HG03064 (cell line): ENCODE measurements around the gene NEUROD1.
"Not testable (repeated sequence)": the region's sequence is repeated elsewhere in the genome, so short reads cannot be mapped to it uniquely, and the experiment has no call there.

Experiments
- ATAC-seq: cut with Tn5 transposase; IDR thresholded peaks from one replicate; pipeline ENCODE4 v1.9.1; 2021; ENCODE audit warnings: low read depth; ENCODE audit not compliant: unreplicated experiment

The NEUROD1 gene

DNA sequence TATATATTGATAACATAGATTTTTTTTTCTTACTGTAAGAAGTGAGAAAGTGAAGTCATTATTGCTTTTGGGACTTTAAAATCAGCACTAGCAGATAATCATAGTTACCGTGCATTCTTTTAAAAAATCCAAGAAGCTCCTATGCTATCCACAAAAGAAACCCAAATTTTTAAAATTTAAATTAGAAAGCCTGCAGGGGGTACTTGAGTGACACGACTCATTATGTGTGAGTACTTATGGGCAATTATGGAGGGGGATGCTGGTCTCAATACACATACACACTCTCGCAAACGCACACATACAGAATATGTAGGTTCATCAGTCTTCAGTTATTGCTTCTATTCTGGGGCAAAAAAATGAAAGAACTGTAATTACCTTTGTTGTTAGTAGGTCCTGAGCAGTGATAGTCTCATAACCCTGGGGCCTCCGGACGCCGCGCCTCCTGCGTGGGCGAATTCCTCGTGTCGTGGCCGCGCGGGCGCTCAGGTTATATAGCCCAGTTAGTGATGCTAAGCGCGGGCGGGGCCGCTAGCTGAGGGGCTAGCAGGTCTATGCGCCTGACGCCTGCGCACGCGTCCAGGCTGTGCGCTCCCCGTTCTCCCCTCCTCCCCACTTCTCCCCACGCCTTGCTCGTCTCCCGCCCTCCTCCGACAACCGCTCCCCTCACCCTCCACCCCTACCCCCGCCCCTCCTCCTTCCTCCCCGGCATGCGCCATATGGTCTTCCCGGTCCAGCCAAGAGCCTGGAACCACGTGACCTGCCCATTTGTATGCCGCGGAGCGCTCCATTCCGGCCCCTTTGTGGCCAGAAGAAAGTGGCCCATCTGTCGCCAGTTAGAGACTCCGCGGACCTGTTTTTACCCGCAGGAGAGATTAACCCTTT lies at the start of gene NEUROD1:
NEUROD1 (minus strand) TSS at position 463 of the 882 bp plus-strand sequence. CDS start 1,657 bp downstream, outside the sequence.
- ATAC-seq: no peak

DNA sequence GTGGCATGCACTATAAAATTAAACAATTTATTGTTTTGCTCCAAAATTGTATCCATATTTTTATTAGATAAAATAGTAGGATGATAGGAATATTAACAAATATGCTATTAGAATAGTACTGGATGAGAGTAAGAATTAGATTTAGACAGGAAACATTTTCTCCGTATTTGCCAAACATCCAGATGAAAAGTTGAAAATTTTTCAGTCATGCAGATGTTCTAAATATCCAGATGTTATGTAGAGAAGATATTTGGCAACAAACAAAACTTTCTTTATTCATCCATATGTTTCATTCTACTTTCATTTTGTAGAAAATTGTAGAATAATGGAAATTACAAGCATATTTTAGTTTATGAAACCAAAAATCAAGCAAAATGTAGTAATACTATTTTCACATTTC lies 45.2 kb upstream of the NEUROD1 start:
- ATAC-seq: no peak

DNA sequence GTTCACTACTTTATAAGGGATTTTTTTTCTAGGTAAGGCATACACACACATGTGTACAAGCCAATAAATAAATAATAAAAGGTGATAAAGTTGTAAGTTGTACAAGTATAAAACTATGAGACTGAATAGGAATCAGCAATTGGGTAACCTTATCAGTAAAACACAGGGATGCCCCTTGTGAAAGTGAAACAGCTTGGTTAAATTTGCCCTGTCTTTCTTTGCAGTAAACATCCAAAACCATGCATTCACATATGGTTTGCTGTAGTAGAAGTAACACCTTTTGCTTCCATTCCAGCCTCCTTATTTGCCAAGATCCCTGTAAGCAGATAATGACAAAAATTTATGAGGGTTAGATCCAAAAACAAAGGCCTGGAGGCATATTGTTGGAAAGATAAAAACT lies 44.3 kb upstream of the NEUROD1 start:
- ATAC-seq: no peak

DNA sequence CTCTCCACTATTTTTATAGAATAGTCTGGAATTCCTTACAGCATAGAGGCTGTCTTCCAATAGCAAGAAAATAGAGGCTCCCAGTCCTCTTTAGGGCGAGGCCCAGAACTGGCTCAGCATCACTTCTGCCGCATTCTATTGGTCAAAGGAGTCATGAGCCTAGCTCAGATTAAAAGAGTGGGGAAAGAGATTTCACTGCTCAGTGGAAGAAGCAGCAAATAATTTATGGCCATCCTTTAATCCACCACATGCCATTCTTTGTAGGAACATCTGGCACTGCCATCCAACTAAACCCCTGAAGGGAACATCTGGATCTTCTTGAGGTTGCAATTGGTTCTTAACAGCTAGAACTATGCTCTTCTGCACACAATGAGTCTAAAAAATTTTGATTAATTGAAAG lies 43.4 kb upstream of the NEUROD1 start:
- ATAC-seq: no peak

DNA sequence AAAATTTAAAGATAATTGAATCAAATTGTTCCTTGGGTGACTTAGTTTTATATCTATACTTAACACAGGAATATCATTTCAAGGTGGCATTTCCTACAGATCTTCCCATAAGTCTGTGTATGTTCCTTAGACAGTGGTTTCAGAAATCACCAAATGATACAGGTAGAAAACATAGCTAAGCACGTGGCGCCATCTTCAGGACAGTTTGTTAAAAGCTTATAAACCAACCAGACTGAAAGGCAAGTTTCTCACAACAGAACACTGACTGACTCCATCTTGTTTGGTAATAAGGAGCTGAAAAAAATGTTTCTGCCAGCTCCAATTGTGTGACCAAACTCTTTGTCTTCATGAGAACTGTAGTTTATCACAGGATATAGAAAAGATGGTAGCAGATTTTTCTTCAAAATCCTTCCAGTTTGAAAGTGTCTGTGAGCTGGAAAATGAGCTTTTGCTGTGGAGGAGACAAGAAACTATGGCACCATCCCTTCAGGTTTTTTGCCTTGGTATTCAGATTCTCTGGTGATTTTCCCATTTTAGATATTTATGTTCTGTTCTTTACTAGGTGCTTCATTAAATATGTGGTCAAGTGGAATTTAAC lies 34.8 kb upstream of the NEUROD1 start:
- ATAC-seq: no peak

DNA sequence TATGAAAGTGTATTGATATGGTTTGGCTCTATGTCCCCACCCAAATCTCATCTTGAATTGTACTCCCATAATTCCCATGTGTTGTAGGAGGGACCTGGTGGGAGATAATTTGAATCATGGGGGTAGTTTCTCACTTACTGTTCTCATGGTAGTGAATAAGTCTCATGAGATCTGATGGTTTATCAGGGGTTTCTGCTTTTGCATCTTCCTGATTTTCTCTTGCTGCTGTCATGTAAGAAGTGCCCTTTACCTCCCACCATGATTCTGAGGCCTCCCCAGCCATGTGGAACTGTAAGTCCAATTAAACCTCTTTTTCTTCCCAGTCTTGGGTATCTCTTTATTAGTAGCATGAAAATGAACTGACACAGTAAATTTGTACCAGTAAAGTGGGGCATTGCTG lies 30.7 kb upstream of the NEUROD1 start:
- ATAC-seq: not testable (repeated sequence)

DNA sequence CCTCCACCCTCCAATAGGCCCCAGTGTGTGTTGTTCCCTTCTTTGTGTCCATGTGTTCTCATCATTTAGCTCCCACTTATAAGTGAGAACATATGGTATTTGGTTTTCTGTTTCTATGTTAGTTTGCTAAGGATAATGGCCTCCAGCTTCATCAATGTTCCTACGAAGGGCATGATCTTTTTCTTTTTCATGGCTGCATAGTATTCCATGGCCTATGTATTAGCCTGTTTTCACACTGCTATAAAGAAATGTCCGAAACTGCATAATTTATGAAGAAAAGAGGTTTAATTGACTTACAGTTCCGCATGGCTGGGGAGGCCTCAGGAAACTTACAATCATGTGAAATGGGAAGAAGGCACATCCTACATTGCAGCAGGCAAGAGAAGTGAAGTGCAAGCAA lies 22.2 kb upstream of the NEUROD1 start:
- not testable (repeated sequence) for ATAC-seq

DNA sequence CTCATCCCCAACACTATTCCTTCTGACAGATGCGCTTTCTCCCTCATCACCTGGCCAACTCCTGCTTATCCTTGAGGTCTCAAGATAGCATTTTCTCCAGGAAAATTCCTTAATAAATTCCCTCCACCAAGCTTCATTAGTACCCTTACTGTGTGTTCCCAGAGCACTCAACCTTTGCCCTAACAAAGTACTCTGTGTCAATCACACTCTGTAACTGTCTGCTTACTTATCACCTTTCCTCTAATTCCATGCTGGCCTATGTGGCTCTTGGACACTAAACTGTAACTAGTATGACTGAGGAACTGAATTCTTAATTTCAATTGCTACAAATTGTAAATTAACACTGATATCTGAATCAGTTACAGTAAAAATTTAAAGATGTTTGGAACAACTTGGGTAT lies 17.9 kb upstream of the NEUROD1 start:
- ATAC-seq: no peak

DNA sequence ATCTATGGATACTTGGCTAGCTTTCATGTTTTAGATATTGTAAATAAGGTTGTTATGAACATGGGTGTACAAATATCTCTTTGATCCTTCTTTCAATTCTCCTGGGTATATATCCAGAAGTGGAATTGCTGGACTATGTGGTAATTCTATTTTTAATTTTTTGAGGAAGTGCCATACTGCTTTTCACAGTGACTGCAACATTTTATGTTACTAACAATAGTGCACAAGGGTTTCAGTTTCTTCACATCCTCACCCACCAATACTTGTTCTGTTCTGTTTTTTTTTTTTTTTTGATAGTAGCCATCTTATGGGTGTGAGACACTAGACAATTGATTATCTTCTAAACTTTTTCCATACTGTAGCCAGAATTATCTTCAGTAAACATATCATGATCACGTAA lies 17.3 kb upstream of the NEUROD1 start:
- no peak for ATAC-seq

DNA sequence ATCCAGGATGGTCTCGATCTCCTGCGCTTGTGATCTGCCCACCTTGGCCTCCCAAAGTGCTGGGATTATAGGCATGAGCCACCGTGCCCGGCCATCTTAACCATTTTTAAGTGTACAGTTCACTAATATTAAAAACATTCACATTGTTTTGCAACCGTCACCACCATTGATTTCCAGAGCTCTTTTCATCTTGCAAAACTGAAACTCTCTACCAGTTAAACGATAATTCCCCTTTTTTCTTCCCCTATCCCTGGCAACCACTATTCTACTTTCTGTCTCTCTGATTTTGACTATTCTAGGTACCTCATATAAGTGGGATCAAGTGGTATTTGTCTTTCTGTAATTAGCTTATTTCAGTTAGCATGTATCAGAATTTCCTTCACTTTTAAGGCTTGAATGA lies 16.8 kb upstream of the NEUROD1 start:
- ATAC-seq: no peak

DNA sequence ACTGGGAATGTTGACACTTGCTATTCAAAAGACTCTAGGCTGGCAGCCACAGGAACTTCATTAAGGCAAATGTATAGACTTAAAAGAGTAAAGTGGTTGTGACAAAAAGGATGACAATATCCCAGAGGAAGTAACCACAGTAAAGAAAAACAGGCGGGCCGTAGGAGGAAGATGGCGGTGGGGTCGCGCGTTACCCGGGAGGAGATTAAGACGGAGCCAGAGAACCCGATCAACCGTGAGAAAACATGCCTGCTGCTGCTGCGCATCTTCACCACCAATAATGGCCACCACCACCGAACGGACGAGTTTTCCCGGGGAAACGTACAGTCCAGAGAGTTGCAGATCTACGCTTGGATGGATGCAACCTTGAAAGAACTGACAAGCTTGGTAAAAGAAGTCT lies 14.0 kb upstream of the NEUROD1 start:
- ATAC-seq: no peak

DNA sequence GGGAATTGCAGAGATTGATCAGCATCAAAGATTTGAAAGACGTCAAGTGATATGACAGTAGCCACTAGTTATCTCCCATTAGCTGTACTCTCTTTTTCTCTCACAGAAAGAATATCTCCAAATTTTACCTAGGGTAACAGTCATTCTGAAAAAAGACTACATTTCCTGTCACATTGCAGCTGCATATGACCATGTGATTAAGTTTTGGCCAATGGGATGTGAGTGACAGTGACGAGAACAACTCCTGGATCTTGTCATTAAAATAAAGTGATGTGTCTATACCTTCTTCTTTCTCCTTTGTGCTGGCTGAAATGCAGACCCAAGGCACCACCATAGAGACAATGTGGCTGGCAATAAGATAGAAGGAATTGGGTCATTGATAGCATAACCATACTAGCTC lies 10.5 kb upstream of the NEUROD1 start:
- no peak for ATAC-seq

DNA sequence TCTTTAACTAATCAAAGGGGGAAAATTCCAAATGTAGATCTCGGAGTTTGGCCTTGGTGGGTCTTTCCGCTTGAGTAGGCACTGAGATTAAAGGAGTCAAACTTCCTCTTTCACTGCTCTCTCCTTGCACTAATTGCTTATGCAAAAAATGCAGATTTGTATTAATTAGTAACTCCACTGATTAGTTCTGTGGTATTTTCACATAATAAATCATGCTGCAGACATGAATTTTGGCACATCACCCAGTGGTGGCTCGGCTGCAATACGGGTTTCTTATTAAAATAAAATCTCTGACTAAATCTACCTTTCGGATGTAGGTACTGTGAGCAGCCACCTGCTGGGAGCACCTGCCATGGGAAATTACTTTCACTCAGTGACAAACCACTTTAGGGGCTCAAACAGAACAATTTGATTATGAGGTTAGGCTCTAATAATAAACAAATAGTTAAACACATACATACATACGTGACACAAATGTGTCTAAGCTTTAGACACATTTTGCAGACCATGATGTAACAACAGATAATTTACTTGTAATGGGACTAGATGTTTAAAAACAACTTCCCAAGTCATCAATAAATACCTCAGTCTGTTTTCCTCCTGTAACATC lies 6.4 kb upstream of the NEUROD1 start:
- ATAC-seq: no peak

DNA sequence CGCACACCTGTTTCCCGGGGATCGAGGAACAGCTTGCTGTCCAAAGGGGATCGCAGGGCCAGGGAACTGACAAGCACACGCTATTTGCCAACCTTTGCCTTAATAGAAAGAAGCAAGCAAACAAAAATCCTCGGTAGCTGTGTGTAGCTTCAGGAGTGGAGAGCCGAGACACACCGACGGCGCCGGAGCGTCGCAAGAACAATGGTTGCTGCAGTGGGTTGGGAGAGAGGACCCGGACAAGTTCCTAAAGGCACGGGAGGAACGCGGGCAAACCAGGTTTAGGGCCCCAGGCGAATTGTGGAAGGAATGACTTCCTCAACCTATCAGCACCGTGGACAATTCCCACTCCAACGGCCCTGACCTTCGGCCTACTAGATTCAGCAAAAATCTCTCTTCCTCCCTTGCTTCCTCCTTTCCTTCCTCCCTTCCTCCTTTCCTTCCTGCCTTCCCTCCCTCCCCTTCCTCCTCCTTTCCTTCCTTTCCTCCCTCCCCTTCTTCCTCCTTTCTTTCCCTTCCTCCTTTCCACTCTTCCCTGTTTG lies 4.9 kb upstream of the NEUROD1 start:
- no peak for ATAC-seq

DNA sequence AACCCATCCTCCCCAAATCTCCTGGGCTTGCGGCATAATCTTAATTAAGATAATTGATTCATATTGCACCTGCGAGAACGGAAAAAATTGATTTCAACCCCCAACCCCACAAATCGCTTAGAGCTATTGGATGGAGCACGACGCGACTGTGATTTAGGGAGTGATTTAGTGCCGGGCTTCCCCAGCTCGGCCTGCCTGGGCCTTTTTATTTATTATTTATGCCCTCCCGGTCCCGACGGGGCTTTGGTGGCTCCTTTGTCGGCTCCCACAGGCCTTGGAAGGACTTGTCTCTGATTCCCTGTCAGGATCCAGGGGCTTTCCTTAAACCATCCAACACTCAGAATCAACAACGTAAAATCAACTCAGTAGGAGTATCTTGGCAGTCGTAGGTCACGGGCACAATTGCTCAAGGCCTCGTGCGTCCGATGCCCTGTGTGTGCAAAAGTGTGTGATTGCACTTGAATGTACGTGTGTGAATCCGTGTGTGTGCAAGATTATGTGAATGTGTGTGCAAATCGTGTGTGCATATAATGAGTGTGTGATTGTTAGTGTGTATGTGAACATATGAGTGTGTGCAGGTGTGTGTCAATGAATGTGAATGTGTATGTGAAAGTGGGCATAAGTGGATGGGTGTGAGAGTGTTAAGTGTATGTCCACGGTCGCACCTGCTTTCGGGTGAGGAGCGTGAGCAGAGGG lies 4.3 kb upstream of the NEUROD1 start:
- ATAC-seq: no peak

DNA sequence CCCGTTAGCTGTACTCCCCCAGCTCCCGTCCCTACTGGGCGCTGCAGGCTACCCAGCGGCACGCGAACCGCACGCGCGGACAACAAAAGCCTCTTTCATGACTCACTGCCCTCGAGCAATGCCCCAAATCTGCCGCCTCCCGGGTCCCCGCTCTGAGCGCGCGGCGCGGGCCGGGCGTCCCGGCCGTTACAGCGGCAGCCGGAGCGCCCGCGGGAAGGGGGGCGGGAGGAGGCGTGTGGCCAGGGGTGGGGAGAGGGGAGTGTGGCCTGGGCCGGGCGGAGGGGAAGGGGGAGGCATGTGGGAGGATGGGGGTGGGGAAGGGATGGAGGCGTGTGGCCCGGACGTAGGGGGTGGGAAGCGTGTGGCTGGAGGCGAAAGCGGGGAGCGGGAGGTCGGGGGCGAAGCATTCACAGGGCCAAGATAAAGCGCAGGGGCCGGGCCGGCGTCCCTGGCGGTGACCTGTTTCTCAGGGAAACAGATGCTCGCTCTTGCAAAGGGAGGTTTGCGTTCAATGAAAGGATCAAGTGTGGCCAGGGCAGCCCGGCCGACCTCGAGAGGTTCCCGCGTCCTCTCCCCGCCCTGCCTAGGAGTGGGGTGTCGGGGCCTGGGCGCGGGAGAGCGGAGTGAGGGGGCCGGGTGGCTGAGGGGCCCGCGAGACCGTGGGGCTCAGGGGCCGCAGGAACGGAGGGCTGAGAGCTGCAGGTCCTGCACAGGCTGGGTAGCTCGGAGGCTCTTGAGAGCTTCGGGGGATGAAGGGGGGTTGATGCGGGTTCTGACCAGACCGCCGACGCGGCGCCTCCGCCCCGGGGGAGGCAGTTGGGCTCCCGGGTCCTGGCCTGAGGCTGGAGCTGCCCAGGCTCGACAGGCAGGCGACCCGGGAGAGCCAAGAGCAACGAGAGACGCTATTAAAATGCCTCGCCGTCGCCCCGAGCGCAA lies 3.5 kb upstream of the NEUROD1 start:
- no peak for ATAC-seq

DNA sequence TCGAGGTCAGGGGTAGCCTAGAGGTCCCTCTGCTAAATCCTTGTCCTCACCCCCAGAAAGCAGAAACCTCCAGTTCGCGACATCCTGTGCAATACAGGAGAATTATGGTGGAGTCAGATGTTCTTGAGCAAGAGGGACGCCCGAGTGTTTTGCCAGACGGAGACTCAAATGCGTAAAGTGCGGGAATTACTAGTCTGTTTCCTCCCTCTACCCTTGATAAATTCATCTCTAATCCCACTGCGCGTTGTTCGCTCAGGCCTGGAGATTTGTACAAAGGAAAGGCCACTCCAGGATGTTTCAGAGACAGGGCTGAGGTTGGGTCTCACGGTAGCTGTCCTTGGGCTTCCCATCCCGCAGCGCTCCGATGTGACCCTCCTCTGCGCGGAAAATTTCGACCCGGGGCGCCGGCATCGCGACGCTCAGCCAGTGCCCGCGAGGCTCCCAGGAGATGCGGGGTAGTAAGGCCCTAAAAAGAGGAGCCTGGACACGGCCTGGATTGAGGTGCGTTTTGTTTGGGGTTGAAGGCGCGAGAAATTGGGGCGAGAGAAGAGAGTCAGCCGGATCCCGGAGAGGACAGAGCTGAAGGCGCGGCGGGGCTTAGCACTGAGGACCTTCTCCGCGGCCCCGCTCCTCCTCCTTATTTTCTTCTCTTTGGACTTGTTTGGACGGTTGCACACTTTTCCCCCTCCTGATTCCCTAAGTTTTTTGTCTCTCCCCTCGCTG lies 2.6 kb upstream of the NEUROD1 start:
- ATAC-seq: no peak

DNA sequence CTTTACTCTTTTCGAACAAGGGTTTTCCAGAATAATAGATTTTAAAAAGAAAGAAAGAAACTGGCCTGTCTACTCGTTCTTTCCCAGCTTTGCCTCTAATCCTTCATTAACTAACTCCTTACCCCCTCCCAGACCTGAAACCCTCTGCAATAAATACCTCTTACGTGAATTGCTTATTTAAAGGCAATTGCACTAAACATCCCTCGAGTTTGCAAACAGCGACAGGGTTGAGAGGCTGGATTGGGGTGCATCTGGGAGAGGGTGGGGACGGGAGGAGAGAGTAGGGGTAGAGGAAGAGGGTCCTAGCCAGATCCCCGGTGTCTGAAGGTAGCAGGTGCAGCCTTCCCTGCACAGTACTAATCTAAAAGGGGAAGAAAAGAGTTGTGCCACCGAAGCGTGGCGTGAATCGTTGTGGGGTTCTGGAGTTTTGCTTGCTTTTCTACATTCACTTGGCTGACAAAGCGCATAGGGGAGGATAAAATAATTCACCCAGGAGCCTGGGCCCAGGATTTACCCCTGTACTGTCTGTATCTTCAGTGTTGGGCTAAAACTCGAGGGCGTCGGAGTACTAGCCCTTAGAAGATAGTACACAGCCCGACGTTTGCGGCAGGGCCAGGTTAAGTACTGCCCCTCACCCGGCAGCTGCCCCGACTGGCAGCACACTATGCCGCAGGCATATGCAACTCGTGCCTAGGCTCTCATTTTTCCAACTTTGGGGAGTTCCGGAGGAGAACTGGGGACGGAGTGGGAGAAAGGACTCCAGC lies 1.9 kb upstream of the NEUROD1 start:
- no peak for ATAC-seq
